ENCODE data around the gene HOXB1.
"Not testable (repeated sequence)": the region's sequence is repeated elsewhere in the genome, so short reads cannot be mapped to it uniquely, and the experiment has no call there.

Gene HOXB1

GRCh38 chr17:48542114-48542656 is 11.4 kb upstream of the HOXB1 start:
- no peak for DNase-seq

- peak; percentile 14 to 31 for DNase-seq
These were observed 10.8 kb upstream of the HOXB1 start for GRCh38 chr17:48541577-48542113.

- DNase-seq: no peak
These were observed 10.3 kb upstream of the HOXB1 start for GRCh38 chr17:48541036-48541576.

- DNase-seq: no peak
These were observed 9.4 kb upstream of the HOXB1 start for GRCh38 chr17:48540213-48540612.

- no peak for DNase-seq
These were observed 8.4 kb upstream of the HOXB1 start for GRCh38 chr17:48539177-48539576.

- no peak for DNase-seq
These were observed 6.5 kb upstream of the HOXB1 start for GRCh38 chr17:48537316-48537715.

GRCh38 chr17:48535793-48536559 is 5.2 kb upstream of the HOXB1 start:
- DNase-seq: not testable (repeated sequence)

GRCh38 chr17:48532261-48532660 is 1.4 kb upstream of the HOXB1 start:
- no peak for DNase-seq

GRCh38 chr17:48530208-48530886 is 464 bp downstream of the HOXB1 start:
- DNase-seq: no peak

- no peak for DNase-seq
These were observed 1.2 kb downstream of the HOXB1 start for GRCh38 chr17:48529683-48530009.

- DNase-seq: no peak
These were observed 1.7 kb downstream of the HOXB1 start for GRCh38 chr17:48528936-48529682.

GRCh38 chr17:48528153-48528935 is 2.5 kb downstream of the HOXB1 start:
- no peak for DNase-seq

- no peak for DNase-seq
These were observed 3.3 kb downstream of the HOXB1 start for GRCh38 chr17:48527547-48527932.

GRCh38 chr17:48526608-48527546 is 3.9 kb downstream of the HOXB1 start:
- no peak for DNase-seq

- DNase-seq: no peak
These were observed 7.8 kb downstream of the HOXB1 start for GRCh38 chr17:48523010-48523409.

GRCh38 chr17:48522031-48522653 is 8.7 kb downstream of the HOXB1 start:
- no peak for DNase-seq

- DNase-seq: no peak
These were observed 10.2 kb downstream of the HOXB1 start for GRCh38 chr17:48520631-48521079.

- no peak for DNase-seq
These were observed 11.4 kb downstream of the HOXB1 start for GRCh38 chr17:48519427-48519826.

- no peak for DNase-seq
These were observed 13.3 kb downstream of the HOXB1 start for GRCh38 chr17:48517478-48517877.

All from activated CD4-positive, alpha-beta T cell treated with anti-CD3 and anti-CD28 coated beads, Interleukin-2, amount 50 U/mL, for 4 hours (primary cell).